GM10266 (cell line): ENCODE results near the gene SLC66A1.

Source experiments
- DNase-seq: peaks from one replicate; pipeline ENCODE4 v3.0.0; 2012; ENCODE audit errors: extremely low spot score
- CTCF ChIP-seq: IDR thresholded peaks from 2 replicates; pipeline ENCODE4 v1.5.1; 2012; ENCODE audit warnings: mild to moderate bottlenecking, low read depth; ENCODE audit not compliant: control insufficient read depth, insufficient read depth; ENCODE audit errors: missing control alignments

SLC66A1 gene

GRCh38 chr1:19346026-19346425, 33.9 kb downstream of the SLC66A1 start:
- no peak for DNase-seq
- TF ChIP-seq CTCF, result no peak

DNA sequence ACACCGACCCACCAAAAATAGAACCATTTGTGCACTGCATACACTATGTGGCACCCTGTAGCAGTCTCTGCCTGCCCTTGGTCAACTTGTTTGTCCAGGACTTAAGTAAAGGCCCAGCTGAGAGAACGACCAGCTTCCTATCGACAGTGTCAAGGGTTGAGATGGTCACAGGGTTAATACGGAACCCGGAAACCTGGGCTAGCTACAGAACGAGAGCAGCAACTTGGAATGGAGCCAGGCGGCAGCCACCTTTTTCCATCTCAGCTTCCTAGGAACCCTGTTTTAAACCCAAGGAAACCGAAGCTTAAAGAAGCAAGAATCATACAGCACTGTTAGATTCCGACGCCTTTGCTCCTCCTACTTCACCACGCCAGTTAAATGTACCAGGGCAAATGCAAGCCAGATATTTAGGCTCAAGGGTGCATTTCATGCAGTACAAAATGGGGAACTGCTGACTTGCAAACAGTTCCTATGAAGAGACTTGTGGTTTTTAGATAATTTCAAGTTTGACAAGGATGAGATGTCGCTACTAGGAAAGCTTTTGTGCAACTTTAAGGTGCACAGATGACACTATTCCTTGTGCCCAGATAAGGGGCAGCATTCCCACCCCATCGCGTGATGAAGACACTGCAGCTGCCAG, 35.5 kb downstream of the SLC66A1 start:
- TF ChIP-seq CTCF, result no peak
- DNase-seq, result no peak

DNA sequence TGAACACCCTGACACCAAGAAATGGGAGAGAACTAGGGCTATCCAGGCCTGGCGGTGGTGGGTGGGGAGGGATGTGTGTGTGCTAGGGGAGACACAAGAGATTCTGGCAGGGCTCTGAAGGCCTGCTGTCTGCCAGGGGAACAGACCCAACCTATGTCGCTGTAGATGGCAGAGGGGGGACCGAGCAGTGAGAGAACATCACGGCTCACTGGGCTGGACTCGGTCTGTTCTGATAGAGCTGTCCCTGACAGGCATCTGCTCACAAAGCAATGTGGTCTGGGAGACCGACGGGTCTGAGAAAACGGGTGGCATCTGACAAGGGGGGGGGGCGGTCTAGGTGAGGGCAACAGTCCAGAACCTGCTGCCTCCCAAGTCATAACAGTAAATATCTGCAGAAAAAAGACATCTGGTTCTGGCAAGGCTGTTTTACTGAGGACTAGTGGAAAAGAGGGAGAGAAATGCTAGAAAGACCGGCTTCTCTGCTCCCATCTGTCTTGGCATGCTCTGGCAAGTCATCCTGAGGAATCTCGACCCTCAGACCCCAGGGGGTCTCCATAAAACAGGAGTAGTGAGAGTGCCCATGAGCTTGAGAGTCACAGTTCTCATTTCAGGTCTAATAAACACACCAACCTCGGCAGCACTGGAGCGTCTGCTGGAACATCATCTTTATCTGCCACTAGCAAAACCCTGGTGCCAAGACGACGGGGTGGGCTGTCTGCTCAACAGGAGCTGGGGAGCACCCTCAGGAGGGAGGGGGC, 36.5 kb downstream of the SLC66A1 start:
- DNase-seq, result no peak

GRCh38 chr1:19349999-19350398, 37.9 kb downstream of the SLC66A1 start:
- no peak for DNase-seq
- no peak for TF ChIP-seq CTCF

More for the DNA sequence above, 36.5 kb downstream of the SLC66A1 start:
- no peak for TF ChIP-seq CTCF

- no peak for TF ChIP-seq CTCF
- no peak for DNase-seq
Measured at GRCh38 chr1:19350566-19350965, 38.4 kb downstream of the SLC66A1 start.

DNA sequence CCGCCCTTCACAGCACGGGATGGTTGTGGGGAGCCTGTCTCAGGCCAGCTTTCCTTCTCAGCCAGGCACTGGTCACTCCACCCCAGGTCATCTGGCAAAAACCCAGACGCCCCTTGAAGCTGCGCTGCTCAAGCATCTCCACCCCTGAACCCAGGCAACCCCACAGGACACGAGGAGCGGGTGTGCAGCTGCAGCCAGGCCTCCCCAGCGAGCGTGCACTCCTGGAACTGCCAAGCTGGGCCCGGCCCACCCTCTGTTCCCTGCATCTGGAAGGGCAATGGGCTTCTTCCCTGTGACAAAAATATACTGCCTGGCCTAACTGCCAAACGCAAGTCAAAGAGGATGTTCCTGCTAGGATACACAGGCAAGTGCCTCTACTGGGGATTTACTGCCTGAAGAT, 39.7 kb downstream of the SLC66A1 start:
- no peak for DNase-seq
- TF ChIP-seq CTCF, result no peak

- no peak for DNase-seq
- no peak for TF ChIP-seq CTCF
Measured at GRCh38 chr1:19352839-19353238, 40.7 kb downstream of the SLC66A1 start.
